Raji (cell line): ENCODE data around the gene TXNRD1.

Experiments used
- POLR2A ChIP-seq: IDR thresholded peaks from 2 replicates; pipeline ENCODE4 v1.6.1; 2011; ENCODE audit warnings: low read depth, low read length, control low read depth; ENCODE audit not compliant: insufficient read depth

Gene TXNRD1

DNA sequence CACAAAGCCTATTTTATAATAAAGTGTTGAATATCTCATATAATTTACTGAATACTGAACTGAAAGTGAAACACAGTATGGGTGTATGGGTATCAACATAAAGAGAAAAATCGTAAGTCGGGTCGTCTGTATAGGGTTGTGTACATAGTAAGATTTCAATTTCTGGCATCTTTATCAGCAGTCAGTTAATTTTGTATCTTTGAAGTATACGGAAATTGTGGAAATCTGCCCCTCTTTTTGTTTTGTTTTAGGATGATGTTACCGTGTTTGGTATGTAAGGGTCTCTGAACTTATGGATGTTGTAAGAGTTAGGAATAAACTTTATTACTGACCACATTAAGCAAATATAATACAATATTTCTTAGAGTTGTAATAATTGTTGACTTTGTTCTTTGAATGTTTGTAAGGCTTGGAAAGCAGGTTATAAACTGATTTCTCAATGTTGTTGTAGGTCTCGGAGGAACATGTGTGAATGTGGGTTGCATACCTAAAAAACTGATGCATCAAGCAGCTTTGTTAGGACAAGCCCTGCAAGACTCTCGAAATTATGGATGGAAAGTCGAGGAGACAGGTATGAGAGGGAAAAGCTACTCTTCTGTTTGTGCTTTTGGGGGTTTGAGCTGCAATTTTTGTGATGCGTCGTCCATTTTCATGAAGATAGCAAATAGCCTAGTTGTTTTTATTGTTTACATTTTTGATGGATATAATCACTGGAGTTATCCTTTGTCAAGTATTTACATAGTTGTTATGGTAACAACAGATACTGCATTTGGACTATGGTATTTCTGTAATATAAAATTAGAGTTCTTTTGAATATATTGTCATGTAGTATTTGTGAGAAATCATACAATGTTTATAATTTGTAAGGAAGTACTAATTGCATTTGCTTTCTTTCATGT is 100.0 kb downstream of the TXNRD1 start:
- no peak for TF ChIP-seq POLR2A

DNA sequence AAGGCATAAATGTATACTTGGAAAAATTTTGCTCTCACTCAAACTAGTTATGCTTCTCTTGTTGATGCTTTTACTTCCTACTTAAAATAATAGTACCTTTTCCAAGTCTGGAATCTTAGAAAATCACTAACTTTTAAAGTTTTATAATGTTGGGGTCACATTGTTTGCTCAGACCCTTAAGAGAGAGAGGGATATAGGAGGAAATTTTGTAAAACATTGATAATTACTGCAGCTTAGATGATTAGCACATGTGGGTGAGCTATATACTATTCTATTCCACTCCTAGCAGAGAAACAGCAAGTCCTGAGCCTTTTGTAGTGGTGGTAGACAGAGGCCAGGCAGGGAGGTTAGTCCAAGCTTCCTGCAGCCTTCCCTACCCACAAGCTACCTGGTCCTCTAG is 101.4 kb downstream of the TXNRD1 start:
- TF ChIP-seq POLR2A, result no peak

DNA sequence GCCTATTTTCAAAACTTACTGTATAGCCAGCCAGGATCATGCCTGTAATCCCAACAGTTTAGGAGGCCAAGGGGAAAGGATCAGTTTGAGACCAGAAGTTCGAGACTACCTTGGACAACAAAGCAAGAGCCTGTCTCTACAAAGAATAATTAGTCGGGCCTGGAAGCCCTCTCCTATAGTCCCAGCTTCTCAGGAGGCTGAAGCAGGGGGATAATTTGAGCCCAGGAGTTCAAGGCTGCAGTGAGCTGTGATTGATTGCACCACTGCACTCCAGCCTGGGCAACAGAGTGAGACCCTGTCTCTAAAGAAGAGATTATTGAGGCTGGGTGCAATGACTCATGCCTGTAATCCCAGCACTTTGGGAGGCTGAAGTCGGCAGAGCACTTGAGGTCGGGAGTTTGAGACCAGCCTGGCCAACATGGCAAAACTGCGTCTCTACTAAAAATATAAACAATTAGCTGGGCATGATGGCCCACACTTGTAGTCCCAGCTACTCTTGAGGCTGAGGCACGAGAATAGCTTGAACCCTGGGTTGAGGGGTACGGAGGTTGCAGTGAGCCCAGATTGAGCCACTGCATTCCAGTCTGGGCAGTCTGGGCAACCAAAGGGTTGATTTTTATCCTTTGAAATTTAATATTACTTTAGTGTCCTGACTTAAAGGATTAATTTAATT is 102.1 kb downstream of the TXNRD1 start:
- no peak for TF ChIP-seq POLR2A

DNA sequence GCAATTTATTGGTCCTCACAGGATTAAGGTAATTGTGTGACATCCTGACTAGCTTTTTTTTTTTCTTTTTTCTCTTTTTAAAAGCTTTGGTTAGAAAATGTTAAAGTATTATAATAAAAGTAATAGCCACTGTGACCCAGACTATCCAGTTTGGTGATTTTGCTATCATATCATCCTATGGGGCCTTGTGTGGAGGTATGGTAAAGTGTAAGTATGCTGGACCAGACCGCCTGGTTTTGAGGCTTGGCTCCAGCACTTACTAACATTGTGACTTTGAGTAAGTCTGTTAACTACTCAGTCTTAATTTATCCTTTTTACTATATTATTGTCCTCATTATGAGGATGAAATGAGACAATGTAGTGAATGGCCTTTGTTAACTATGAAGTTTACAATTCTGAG is 103.4 kb downstream of the TXNRD1 start:
- TF ChIP-seq POLR2A, result no peak

DNA sequence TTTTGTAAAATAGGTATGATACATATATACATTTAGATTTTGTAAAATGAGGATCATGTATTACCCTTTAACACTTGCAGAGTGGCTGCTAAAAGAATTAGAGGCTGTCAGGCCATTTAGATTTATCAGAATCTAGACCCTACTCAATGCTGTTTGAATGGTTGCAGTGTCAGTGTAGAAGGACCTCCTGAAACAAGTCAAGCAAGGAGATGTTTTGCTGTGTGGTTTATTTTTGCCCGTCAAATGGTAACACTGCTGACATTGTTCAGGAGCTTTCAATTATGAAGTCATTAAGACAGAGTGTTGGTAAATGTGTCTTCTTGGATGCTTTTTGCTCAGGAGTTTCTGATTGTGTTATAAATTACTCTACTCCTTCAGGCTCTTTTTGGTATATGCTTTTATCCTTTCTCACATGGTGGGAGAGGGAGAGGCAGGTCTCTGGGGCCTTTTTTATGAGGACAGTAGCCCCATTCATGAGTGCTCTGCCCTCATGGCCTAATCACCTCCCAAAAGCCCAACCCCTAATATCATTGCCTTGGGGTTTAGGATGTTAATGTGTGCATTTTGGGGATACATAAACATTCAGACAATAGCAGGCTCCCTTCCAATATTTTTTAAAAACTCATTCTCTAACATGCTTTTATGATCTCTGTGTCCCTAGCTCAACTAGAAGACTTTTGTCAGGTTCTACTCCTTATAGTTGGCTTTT is 104.5 kb downstream of the TXNRD1 start:
- TF ChIP-seq POLR2A, result no peak

DNA sequence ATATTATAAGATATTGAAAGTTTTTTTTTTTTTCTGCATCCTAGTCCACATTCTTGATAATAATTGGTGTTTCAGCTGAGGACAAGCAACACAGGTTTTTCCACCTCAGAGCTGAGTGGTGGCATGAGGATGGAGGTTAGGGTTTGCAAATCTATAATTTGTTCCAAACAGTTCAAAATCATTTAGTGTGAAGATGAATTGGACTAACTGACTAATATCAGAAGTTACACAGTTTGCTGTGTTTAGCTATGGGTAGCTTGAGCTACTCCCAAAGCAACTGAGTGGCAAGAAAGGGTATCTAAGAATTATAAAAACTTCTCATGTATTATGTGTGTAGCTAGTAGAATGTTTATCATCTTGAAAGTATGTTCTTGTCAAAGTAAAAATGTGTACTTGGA is 105.0 kb downstream of the TXNRD1 start:
- no peak for TF ChIP-seq POLR2A

DNA sequence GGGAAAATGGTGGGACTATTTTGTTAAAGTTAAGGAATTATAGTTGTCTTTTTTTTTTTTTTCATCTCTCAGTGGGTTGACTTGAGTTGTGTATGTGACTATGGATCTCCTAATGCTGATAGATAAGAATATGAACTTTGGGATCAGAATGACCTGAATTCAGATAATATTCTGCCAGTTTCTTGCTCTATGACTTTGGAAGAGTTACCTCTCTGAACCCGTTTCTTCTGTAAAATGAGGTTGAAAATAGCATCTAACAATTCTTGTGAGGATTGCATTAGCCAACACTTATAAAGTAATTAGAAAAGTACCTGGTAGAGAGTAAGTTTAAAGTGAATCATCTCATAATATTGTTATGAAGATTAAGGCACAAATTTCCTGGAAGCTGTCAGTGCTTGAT is 106.4 kb downstream of the TXNRD1 start:
- TF ChIP-seq POLR2A, result no peak

DNA sequence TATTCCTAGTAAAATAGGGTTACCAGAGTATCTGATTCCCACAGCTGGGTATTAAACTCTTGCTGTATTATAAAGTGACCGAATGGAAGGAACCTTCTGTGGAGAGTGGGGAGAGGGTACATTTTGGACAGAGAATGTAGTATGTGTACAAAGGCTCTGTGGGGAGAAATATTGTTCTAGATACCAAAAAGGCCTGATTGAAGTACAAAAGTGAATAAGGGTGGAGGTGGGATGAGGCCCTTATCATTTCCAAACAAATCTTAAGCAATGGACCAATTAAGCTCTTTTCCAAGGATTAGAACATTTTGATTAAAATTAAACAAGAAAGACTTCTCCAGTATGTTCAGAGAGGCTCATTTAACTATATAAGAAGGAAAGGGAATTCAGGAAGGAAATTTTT is 108.3 kb downstream of the TXNRD1 start:
- TF ChIP-seq POLR2A, result no peak

DNA sequence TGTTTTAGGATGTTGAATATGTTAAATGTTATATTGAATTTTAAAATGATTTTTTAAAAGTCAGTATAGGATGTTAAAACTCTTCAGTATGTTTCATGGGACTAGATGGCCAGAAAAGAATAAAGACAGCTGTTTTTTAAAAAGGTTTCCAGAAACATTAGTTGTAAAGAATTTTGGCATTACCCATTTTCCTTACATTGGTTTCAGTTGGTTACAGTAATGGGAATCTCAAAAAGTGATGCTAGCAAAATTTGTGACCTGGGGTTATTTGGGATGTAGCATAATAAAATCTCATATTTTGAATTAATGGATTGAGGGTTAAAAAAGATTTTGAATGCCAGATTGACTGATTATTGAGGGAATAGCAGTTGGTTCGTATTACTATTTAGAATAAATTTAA is 113.2 kb downstream of the TXNRD1 start:
- no peak for TF ChIP-seq POLR2A

DNA sequence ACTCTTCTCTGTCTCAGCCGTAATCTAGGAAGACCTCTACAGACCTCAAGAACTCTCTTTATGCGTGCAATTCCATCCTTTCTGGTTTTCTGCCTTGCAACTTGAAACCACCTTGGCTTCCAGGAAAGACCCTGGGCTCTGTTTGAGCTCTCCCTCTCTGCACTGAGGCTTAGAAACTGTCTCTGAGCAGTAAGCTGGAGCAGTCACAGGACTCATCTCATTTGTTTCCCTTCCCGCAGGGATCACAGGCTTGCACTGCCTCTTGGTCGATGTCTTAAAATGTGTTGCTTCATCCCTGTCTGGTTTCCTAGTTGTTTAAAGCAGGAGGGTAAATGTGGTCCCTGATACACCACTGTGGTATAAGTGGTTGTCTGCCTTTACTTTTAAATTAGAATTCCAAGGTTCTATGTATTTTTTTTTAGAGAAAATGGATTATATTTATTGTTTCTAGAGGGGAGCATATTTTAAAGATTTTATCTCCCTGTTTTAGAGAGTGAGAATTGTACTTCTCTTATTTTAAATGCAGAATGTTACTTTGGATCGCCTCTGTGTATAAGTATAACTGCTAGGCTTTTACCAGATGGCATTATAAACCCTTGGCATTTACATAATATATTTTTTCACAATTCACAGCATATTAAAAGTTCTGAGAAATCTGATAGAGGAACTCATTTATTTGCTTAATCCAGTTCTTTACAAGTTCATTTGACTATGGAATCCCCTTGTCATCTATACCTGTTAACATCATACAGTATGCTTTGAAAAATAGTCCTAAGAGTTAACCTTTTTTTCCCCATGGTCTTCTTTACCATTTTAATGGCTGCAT is 114.3 kb downstream of the TXNRD1 start:
- no peak for TF ChIP-seq POLR2A

DNA sequence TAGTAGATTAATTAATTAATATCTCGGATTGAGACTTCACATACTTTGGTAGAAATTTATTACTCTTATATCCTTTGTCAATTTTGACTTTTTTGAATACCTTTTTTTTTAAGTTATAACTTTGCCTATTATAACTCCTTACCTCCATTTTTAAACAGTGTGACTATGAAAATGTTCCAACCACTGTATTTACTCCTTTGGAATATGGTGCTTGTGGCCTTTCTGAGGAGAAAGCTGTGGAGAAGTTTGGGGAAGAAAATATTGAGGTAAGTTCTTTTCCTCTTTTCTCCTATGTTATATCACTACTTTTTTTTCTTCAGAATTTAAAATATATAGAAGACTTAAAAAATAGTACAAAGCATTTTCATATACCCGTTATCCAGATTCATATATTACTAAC is 115.8 kb downstream of the TXNRD1 start:
- no peak for TF ChIP-seq POLR2A

DNA sequence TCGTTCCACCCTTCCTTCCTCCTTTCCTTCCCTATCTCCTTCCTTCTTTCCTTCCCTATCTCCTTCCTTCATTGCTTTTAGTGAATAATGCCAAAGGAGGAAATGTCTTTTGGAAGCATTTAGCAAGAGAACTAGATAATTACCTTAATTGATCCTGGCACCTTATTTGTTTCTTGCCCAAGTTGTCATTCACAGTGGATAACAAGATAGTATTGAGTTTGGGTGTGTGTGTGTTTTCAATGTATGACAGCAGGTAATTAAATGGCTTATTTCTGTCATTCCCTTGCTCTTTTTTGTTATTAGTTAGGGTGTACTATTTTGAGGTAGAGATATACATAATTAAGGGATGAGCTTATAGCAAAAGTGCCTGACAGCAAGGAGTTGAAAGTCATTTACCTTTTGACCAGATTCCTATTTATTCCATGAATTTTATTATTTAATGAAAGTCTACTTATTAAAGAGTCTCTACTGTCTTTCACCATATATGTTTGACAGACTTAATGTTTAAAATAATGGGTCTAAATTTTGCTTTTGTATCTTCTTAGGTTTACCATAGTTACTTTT is 118.2 kb downstream of the TXNRD1 start:
- TF ChIP-seq POLR2A, result no peak

DNA sequence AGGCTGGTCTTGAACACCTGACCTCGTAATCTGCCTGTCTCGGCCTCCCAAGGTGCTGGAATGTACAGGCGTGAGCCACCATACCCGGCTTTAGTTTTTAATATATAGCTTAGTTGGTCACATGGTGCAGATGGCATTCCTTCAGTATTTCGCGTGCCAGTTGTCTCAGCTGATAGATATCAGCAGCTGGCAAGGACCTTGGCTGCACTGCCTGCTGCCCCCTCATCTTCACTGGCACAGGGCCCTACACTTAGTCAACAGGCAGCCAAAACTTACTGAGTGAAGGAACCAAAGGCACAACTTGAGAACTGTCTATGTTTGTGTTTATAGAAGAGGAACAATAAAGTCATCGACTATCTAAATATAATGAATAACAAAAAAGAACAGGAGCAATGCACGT is 119.0 kb downstream of the TXNRD1 start:
- TF ChIP-seq POLR2A, result no peak

DNA sequence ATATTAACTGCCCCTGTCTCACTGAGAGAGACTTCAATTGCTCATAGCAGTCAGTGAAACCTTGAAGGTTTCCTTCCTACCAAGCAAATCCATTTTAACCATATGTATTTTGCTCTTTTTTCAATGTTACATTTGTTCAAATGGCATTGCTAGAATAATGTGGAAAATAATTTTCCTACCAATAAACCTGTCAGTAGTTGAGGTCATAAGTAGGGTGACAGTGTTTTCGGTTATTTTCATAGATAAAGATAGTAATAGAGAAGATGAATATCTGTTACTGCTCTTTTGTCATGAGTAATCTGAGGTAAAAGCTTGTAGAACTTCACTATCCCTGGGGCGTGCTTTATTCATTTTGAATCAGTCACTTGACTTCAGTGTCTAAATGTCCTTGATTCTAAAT is 120.5 kb downstream of the TXNRD1 start:
- no peak for TF ChIP-seq POLR2A
